Fibroblast of the conjunctiva (primary cell): Measurements from ENCODE around the gene KDM4C.
"Not testable (repeated sequence)": the region's sequence is repeated elsewhere in the genome, so short reads cannot be mapped to it uniquely, and the experiment has no call there.

Experiments
- DNase-seq: peaks from one replicate; pipeline ENCODE4 v3.0.0-alpha.2; 2010; ENCODE audit warnings: low read depth

The KDM4C gene

DNA sequence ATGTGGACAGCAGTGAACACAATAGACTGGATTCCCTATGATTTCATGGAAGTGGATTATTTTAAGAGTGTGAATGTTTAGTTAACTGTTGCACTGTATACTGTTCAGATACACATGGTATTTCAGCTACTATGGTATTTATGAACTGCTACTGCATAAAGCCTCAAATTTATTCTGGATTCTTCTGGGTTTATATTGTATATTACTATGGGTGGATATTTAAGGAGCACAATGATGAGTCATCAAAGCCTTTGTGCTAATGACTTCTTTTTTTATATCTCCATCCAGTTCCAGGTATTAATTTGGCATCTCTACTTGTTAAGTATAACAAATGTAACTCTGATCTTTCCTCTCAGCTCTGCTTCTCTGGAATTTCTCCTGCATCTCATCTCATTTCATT, 6.8 kb downstream of the KDM4C start:
- DNase-seq = no peak

DNA sequence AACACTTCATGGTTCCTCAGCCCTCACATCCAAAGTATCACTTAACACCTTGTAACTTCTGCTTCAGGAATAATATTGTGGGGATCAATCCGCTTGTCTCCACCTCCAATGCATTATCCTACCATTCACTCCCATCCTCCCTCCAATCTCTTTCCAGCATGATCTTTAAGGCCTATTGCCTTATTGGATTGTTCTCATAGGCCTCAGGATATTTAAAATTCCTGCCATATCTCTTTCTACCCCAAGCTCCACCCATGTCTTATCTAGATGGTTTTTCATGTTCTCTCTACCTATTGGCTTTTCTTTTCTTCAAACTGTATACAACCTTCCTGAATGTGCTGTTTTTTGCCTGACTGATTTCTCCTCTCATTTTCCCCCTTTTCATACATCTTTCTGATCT, 7.2 kb downstream of the KDM4C start:
- no peak for DNase-seq

DNA sequence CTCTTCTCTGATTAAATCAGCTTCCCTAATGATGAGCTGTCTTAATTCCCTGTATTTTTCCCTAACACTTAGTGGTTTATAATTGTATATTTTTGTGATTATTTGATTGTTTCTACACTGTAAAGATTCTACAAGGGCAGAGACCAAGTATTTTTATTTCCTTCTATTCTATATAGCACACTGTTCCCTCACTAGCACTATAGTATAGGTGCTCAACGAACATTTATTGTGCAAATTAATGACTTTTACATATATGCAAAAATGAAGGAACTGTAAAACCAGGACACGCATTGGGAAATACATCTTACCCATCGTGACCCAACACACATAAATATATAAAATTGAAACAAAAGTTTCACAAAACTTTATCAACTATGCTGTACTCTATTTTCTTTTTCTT, 7.6 kb downstream of the KDM4C start:
- DNase-seq = no peak

DNA sequence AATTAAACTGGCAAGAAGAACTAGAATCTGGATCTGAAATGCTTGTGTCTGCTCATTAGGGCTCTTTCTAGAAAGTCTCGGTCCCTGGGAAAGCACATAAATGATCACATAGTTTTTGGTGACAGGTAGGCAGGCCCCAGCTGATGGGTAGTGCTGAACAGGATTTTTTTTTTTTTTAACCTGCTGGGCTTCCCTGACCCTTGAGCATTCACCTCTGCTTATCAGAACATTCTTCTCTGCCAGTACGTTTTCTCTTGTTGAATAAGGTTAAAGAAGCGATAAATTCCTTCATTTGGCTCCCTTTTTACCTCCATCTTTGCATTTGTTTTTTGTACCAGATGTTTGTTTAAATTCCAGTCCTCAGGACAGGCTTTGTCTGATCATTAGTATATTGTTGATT, 8.8 kb downstream of the KDM4C start:
- DNase-seq = no peak

DNA sequence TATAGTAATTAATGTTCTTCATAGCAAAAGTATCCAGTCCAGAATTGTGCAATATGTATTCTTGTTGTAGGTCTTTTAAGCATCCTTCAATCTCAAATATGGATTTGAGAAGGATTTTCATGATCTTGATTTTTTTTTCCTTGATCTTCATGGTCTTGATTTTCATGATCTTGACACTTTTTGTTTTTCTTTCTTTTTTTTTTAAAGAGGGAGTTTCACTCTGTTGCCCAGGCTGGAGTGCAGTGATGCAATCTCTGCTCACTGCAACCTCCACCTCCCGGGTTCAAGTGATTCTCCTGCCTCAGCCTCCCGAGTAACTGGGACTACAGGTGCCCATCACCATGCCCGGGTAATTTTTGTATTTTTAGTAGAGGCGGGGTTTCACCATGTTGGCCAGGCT, 10.8 kb downstream of the KDM4C start:
- not testable (repeated sequence) for DNase-seq

DNA sequence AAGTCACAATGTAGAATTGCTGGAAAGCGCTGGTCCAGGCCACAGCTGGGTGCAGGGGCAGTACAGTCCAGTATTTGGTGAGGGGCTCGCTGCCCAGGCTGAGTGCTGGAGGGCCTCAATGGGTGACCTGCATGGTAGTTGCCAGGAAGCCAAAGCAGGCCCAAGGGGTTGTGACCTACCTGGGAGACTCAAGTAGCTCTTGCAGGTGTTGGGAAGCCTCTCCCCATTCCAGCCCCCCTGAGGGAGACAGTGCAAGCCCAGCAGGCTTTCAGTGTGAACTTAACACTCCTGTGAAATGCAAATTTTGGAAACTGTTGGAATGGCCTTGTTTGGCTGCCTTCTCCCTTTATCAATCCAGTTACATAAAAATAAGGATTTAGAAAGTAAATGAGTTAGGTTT, 13.9 kb downstream of the KDM4C start:
- no peak for DNase-seq

DNA sequence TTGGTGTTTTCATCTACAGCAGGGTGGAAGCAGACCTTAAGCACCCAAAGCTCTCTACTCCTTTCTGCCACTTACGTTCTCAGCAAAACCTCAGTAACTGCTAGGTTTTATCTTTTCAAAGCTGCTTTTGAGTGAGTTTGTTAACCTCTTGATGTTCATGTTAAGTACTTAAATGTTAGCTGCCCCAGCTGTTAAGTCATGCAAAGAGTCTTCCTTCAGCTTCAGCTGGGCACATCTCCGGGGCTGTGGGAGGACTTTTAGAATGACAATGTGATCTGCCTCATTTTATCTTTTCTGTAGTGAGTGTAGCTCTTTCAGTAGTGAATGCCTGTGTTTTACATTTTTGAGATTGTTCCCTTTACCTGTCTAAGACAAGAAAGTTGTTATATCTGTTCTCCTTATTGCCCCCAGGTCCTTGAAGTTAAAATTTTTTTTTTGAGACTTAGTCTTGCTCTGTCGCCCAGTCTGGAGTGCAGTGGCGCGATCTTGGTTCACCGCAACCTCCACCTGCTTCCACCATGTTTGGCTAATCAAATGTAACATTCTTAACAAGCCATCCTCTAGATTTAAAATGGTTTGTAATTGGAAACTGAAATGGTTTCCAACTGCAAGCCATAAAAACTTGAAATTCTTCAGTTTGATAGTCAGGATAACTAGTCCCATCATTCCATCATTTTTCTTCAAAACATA, 19.6 kb downstream of the KDM4C start:
- no peak for DNase-seq

DNA sequence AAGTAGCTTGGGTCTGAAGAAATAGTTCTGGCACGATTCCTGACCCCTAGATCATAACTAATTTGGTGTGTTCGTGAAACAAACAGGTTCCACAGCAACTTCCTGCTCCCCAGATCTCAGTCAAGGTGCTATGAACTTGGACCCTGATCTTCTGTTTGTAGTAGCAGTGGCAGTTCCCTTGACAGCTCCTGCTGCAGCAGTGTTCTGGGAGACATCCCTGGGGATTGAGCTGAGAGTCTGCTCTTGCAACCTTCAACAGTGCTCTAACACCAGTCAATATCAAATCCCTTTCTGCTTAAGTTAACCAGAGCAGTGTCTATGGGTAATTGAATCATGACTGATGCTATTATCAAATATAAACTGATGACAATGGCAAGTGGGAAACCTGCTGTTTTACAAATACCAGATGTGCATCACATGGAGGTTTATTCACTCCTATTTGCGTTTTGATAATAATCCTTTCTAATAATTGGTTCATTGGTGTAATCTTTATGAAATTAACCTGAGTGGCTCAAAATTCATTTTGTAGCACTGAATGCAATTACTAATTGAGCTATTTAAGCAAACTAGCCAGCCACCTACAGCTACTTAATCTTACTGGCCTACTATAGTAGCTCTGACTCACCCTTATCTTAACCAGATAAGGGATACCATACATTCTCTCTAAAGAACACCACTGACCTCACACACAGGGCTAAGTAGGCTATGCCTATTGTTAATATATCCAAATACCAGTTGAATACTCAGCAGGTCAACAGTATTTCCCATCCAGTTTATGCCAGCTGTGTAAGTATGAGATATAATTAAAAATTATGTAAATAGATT, 21.9 kb downstream of the KDM4C start:
- no peak for DNase-seq

DNA sequence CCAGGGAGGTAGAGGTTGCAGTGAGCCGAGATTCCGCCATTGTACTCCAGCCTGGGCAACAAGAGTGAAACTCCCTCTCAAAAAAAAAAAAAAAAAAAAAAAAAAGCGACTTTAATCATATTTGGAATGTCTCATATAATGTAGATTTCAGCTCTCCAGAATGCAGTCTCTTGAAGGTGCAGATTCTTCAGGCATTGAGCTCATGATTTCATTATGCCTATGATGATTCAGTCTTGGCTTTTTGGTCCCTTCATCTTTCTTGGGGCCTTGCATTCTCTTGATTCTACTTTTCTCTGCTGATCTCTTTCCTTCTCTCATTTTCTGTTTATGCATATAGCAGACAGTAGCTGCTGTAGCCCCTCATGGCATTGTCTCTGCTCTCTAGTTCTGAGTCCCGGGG, 22.9 kb downstream of the KDM4C start:
- no peak for DNase-seq

DNA sequence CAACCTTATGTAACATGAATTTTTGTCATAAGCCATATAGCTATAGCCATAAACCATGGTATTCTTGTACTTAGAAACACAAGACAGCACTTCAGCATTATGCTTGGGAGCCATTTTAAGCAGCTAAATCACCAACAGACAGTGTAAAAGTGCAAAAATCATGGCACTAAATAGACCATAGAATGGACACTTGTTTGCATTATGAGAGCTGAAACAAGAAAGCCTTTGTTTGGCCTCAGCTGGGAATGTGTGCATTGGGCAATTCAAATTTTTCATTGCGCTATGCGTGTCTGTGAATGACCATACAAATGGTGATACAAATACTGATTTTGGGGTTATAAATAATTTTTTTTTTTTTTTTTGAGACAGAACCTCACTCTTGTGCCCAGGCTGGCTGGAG, 23.7 kb downstream of the KDM4C start:
- DNase-seq = no peak

DNA sequence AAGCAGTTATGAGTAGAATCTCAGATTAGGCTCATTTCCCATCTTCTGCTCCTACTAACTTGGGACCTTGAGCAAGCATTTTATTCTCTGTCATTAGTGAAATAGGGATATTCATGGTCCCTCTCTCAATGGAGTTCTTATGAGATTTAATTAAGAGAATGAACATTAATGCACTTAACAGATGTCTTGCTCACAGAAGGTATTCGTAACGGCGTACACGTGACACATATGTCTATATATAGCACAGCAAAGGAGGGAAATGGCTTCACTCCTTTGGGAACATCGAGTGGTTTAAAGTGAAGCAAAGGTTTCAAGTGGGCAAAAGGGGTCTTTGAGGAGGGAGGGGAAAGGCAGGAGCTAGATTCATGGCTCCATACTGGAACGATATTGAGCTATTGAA, 24.6 kb downstream of the KDM4C start:
- DNase-seq = no peak

DNA sequence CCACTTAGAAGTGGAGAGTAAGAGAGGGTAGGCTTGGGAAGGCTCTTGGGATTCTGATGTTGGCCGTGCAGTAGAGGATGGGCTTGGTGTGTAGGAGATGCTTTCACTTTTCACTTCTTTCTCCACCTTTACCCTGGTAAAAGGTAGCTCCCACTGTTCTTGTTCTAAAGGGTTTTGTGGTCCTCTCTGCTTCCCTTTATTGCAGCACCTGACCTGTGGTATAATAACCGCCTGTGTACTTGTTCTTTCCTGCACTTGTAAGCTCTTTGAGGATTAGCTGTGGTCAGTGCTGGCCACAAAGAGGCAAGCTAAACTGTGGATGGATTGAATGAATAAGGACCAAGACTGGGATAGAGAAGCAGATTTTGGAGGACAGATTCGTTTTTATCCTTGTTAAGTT, 25.2 kb downstream of the KDM4C start:
- DNase-seq = no peak

DNA sequence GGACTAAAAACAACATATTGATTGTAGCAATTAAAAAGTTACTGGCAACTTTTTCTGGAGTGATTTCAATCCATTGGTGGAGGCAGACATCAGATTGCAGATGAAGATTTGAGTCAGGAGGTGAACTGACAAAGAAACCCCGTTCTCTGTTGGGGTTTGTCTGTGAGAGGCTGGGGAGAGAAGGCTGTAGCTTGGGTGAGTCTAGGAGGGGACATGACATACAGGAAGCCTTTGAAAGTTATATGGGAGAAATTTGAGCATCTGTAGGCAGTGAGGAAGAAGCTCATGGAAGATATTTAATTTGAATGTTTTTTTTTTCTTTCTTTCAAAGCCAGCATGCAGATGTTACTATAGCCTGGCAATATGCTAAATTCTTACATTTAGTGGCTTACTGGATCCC, 26.0 kb downstream of the KDM4C start:
- DNase-seq = no peak

DNA sequence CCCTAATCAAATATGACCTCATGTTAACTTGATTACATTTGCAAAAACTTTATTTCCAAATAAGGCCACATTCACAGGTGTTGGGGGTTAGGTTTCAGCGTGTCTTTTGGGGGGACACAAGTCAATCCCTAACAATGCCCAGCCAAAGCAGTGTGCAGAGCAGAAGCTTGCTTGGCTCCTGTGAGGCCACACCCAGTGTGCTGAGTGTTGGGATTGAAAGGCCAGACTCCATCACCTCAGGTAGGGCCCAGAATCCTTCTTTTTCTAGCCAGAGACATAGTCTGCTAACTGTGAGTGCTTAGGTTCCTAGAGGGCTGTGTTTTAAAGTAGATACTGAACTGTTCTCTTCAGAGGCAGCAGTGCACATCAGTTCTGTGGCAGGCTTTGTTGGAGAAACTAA, 27.9 kb downstream of the KDM4C start:
- no peak for DNase-seq

DNA sequence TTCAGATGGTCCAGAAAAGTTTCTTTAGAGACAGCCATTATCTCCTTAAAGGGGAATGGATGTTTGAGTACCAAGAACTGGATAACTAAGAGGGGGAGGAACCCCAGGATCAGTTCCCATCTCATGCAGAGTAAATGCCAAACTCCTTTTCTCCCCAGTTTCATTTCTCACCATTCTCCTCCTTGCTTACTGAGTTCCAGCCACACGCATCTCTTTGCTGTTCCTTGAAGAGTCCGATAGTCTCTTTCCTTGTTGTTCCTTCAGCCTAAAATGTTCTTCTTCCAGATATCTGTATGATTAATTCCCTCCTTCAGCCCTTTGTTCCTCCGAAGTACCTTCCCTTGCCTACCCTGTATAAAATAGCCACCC, 30.0 kb downstream of the KDM4C start:
- DNase-seq = no peak

DNA sequence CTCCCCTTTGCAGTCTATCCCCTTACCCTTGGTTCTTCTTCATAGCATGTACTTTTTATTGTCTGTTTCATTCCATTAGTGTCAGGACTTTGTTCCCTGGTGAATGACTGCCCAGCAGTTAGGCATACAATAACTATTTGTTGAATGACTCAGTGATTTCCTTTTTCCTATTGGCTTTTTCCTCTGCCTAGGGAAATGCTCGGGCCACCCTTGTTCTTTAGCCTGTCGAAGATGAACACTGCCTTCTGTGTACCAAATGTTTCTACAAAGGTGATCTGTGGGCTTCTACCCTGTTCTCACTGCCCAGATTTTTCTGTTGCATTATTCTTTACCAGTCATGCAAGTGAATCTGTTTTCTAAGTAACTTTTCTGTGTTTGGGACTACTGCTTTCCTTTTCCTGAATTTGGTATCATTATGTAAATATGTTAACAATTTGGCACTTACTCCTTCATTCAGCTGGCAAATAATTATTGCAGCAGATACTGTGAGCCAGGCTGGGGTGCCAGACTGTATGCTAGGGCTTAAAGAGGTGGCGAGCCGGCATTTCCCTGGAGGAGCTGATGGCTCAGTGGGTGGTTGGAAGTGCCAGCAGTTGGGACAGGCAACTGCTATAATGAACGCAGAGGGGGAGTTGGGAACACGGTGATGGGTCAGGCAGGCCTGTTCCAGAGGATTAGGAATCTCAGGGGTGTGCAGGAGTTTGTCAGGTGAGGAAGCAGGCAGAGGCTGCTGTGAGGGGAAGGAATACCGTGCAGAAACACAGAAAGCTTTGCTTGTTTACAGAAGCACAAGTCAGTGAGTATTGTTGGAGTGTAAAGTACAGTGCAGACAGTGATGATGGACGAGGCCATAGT, 30.6 kb downstream of the KDM4C start:
- no peak for DNase-seq

DNA sequence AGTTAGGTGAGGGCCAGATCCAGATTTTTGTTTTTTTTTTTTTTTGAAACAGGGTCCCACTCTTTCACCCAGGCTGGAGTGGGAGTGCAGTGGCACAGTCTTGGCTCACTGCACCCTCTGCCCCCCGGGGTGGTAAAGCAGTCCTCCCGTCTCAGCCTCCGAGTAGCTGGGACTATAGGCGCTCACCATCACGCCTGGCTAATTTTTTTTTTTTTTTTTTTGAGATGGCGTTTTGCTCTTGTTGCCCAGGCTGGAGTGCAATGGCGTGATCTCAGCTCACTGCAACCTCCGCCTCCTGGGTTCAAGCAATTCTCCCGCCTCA, 31.2 kb downstream of the KDM4C start:
- DNase-seq = not testable (repeated sequence)

DNA sequence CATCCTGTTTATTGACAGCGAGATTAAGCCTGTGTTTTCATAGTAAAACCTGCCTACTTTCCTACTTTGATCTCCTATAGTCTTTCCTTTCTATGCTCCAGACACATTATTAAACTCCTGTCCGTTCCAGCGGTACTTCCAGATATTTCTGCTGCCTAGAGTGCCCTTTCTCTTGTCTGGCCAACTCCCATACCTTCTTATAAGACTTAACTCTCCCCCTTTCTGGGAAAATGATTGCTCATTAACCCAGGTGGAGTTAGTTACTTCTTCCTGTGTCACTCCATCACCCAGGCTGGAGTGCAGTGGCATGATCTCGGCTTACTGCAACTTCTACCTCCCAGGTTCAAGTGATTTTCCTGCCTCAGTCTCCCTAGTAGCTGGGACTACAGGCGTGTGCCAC, 33.1 kb downstream of the KDM4C start:
- DNase-seq = no peak

DNA sequence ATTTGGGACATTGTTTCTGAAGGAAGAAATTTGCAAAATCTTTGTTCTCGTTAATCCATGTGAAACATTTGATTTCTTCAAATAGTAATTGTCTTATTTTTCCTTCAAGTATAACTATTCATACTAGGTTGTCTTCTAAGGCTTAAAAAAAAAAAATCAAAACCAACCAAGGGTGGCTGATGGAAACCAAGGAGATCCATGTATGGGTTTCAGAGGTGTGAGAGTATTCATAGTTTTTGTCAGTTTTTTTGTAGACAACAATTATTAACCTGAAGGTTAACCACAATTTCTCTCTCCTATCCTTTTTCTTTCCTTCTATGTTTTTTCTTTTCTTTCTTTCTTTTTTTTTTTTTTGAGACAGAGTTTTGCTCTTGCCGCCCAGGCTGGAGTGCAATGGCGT, 35.4 kb downstream of the KDM4C start:
- DNase-seq = no peak

DNA sequence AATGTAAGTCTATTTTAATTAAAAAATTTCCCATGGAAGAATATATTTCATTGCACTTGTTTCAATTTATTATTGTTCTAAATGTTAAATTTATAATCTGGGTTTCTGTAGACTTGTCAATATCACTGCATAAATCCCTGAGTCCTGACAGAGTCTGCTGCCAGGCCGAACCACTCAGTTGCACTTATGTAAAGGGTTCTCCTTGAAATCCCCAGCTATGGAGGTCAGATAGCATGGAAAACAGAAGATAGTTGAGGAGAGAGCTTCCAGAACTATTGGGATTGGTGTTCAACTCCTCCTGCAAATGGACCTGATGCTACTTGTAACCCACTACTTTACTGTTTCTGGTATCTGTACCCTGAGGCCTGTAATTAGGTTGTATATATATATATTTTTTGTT, 37.2 kb downstream of the KDM4C start:
- DNase-seq = no peak

DNA sequence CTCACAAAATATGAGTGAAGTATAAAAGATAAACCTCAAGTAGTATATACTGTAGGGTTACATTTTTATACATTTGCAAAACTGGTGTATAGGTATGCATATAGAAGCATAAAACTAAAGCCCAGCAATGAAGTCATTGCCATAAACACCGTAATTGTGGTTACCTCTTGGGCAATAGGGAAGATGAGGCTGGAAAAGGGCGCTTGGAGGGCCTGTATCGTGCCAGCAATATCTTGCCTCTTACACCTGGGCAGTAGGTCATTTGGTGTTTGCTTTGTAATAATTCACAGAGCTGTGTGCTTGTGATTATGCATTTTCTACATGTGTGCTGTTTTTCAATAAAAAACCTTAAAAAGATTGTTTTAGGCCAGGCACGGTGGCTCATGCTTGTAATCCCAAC, 45.2 kb downstream of the KDM4C start:
- no peak for DNase-seq

DNA sequence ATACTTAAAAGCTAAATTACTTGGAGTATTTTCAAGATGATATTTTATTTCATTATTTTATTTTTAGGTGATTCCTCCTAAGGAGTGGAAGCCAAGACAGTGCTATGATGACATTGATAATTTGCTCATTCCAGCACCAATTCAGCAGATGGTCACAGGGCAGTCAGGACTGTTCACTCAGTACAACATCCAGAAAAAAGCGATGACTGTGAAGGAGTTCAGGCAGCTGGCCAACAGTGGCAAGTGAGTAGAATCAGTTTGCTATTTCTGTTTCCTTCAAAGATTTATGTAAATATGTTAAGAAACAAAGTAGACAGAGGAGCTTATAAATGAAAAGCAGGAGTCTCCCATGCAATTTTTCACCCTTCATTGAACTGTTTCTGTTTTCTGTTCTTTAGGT, 47.8 kb downstream of the KDM4C start:
- DNase-seq = peak; percentile 2

DNA sequence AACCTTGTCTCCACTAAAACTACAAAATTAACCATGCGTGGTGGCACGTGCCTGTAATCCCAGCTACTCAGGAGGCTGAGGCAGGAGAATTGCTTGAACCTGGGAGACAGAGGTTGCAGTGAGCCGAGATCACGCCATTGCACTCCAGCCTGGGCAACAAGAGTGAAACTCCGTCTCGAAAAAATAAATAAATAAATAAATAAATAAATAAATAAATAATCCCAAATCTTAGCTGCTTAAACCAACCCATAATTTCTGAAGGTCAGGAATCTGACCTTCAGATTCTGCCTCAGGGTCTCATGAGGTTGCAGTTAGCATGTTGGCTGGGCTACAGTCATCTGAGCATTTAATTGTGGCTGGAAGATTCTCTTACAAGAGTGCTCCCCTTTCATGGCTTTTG, 48.5 kb downstream of the KDM4C start:
- DNase-seq = not testable (repeated sequence)
